ENCODE results near the gene AVEN. TPM values are rescaled to one million over a fixed set of nuclear protein-coding genes. Genes with fewer than 3 reads are reported as not detected.
"Not testable (repeated sequence)": the region's sequence is repeated elsewhere in the genome, so short reads cannot be mapped to it uniquely, and the experiment has no call there.

AVEN gene
- total and polyA plus RNA-seq, 9 of the 15 experiments (the other 6 are each of a cell fraction or from before 2014, with no cell fraction given), result 1.5 to 6.4 (median 4.7) TPM

DNA sequence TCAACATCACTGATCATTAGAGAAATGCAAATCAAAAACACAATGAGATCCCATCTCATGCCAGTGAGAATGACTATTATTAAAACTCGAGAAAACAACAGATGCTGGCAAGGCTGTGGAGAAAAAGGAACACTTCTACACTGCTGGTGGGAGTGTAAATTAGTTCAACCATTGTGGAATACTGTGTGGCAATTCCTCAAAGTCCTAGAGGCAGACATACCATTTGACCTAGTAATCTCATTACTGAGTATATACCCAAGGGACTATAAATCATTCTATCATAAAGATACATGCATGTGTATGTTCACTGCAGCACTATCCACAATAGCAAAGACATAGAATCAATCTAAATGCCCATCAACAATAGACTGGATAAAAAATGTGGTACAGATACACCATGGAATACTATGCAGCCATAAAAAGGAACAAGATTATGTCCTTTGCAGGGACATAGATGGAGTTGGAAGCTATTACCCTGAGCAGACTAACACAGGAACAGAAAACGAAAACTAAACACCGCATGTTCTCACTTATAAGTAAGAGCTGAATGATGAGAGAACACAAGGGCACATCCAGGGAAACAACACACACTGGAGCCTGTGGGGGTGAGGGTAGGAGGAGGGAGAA, 15.2 kb upstream of the AVEN start:
- ATAC-seq (no peak), FAIRE-seq (no peak), DNase-seq (ENCODE audit: extremely low read depth in 1 of 4, low spot score in 3 of 4) (no peak)
- intact Hi-C loops (cut with micrococcal nuclease) (no loop called here), in situ Hi-C loops (cut with MboI) (no loop called here)
- BruUV-seq (replicated peaks), result no TSS peak
- Histone ChIP-seq H4K20me1 (replicated peaks; ENCODE audit: control insufficient read depth, insufficient read depth, low read length) (no peaks in the 10 kb centered on the region), H2AFZ (ENCODE audit: low read depth, low read length) (no peak overlapping the region), H3K4me1 (replicated peaks in 1 of 2; ENCODE audit: control insufficient read depth in 2 of 2, insufficient read depth in 2 of 2, low read length in 2 of 2) (no peaks in the 10 kb centered on the region), H3K9ac (ENCODE audit: insufficient read depth in 1 of 2, low read depth in 2 of 2, low read length in 2 of 2) (no peak overlapping the region), H3K79me2 (ENCODE audit: control insufficient read depth, insufficient read depth, low read length) (no peaks in the 10 kb centered on the region), H3K4me3 (no peak overlapping the region), H3K36me3 (ENCODE audit: control insufficient read depth, insufficient read depth, low read length) (no peaks in the 10 kb centered on the region), H3K27ac (ENCODE audit: extremely low read depth, low read depth, low read length) (no peak overlapping the region), H3K4me2 (ENCODE audit: insufficient read depth, low read length) (no peak overlapping the region), H3K27me3 (ENCODE audit: control insufficient read depth in 2 of 2, insufficient read depth in 2 of 2, low read length in 2 of 2) (peaks cover 0 to 2% of the 10 kb centered on the region in 2 experiments; a peak in 1 of 5 replicates), H3K9me1 (ENCODE audit: control insufficient read depth, insufficient read depth, low read length) (no peaks in the 10 kb centered on the region), H3K9me3 (replicated peaks; ENCODE audit: control insufficient read depth, insufficient read depth, low read depth, low read length) (0 out of 2 replicates have a peak, but pooled peaks cover 2% of the 10 kb centered on the region)
- 2% methylated on average over 3 of the region's 3 CpGs for WGBS (ENCODE audit: insufficient coverage, low coverage, missing lambda C conversion rate)
- TF ChIP-seq COPS2 (conservative IDR thresholded peaks at IDR 0.05) (no peak), ZNF146 (CRISPR knock-in tag; IDR thresholded peaks at IDR 0.05; ENCODE audit: unreplicated experiment) (peak; percentile 64)
- POLR2A ChIA-PET, result no interaction called here
- CTCF ChIA-PET (ENCODE audit: low intra/inter-chr PET ratio), result no interaction called here

DNA sequence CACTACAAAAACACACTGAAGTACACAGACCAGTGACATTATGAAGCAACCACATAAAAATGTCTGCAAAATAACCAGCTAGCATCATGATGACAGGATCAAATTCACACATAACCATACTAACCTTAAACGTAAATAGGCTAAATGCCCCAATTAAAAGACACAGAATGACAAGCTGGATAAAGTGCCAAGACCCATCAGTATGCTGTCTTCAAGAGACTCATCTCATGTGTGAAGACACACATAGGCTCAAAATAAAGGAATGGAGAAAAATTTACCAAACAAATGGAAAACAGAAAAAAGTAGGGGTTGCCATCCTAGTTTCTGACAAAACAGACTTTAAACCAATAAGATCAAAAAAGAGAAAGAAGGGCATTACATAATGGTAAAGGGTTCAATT, 11.4 kb upstream of the AVEN start:
- DNase-seq (ENCODE audit: extremely low read depth in 1 of 4, low spot score in 3 of 4); H3K79me2 ChIP-seq (ENCODE audit: control insufficient read depth, insufficient read depth, low read length); H3K36me3 ChIP-seq (ENCODE audit: control insufficient read depth, insufficient read depth, low read length); H3K4me2 ChIP-seq (ENCODE audit: insufficient read depth, low read length); H3K27ac ChIP-seq (ENCODE audit: extremely low read depth, low read depth, low read length); H4K20me1 ChIP-seq (replicated peaks; ENCODE audit: control insufficient read depth, insufficient read depth, low read length); FAIRE-seq; H3K4me3 ChIP-seq; H3K9ac ChIP-seq (ENCODE audit: insufficient read depth in 1 of 2, low read depth in 2 of 2, low read length in 2 of 2); H3K27me3 ChIP-seq (ENCODE audit: control insufficient read depth in 2 of 2, insufficient read depth in 2 of 2, low read length in 2 of 2); intact Hi-C loops (cut with micrococcal nuclease); H3K9me1 ChIP-seq (ENCODE audit: control insufficient read depth, insufficient read depth, low read length); BruUV-seq (replicated peaks); H3K4me1 ChIP-seq (replicated peaks in 1 of 2; ENCODE audit: control insufficient read depth in 2 of 2, insufficient read depth in 2 of 2, low read length in 2 of 2); CTCF ChIA-PET (ENCODE audit: low intra/inter-chr PET ratio); H2AFZ ChIP-seq (ENCODE audit: low read depth, low read length); ATAC-seq; in situ Hi-C loops (cut with MboI); H3K9me3 ChIP-seq (replicated peaks; ENCODE audit: control insufficient read depth, insufficient read depth, low read depth, low read length): not testable (repeated sequence)
- POLR2A ChIA-PET, result interaction anchor here (0.9 kb wide), 1 partner anchor 10 kb away, joined by 3 read pairs; no protein-coding TSS in a partner anchor
- 0% methylated on average over 1 of the region's 1 CpG for WGBS (ENCODE audit: insufficient coverage, low coverage, missing lambda C conversion rate)
